GM21717 (cell line): Measurements from ENCODE around the gene FASN.

Source experiments
- ATAC-seq: cut with Tn5 transposase; IDR thresholded peaks from one replicate; pipeline ENCODE4 v1.9.1; 2021; ENCODE audit warnings: mild to moderate bottlenecking, moderate library complexity; ENCODE audit not compliant: unreplicated experiment

The FASN gene

DNA sequence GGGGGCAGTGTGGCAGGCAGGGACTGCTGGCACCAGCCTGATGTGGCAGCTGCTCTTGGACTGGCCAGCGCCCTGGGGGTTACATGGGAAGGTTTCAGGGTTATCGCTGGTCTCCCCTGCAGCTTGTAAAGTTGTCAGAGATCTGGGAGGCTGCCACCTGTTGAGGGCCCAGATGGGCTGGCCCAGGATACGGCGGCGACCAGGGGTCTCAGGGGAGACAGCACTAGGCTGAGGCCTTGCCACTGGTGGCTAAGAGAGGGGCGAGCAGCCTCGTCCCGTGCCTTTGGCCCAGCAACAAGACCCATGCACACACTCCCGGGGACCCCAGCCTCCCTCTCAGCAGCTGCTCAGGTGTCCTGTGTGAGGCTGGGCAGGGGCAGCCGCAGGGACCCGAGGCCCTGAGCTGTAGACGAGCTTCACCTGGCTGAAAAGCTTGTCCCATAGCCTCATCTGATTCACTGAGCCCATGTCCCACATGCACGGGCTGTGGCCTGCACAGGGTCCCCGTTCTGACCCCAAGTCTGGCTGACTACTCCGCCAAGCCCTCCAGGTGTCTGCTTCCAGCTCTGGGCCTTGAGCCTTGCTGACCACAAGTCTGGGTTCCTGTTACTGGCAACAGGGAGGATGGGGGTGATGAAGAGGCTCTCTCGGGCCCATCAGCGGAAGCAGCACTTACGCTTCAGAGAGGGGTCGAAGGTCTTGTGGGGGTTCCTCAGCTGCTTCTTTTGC is 38.6 kb downstream of the FASN start:
- no peak for ATAC-seq

DNA sequence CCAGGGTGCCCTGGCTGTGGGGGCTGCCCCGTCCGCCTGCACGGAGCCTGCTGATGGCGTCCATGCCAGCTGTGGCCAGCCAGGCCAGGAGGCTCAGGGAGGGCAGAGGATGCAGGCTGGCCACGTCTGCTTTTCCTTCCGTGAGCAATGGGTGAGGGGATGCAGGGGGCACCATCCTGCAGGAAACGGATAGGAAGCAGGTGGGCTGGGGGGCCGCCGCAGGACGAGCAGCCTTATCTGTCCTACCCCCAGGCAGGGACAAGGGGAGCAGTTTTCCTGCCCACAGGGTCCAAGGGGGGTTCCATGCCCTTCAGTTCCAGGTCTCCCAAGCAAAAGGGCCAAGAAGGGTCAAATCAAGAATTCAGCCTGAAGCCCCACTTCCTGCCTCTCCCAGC is 39.2 kb downstream of the FASN start:
- ATAC-seq = no peak

GRCh38 chr17:82058230-82058854 is 39.7 kb downstream of the FASN start:
- ATAC-seq = no peak

DNA sequence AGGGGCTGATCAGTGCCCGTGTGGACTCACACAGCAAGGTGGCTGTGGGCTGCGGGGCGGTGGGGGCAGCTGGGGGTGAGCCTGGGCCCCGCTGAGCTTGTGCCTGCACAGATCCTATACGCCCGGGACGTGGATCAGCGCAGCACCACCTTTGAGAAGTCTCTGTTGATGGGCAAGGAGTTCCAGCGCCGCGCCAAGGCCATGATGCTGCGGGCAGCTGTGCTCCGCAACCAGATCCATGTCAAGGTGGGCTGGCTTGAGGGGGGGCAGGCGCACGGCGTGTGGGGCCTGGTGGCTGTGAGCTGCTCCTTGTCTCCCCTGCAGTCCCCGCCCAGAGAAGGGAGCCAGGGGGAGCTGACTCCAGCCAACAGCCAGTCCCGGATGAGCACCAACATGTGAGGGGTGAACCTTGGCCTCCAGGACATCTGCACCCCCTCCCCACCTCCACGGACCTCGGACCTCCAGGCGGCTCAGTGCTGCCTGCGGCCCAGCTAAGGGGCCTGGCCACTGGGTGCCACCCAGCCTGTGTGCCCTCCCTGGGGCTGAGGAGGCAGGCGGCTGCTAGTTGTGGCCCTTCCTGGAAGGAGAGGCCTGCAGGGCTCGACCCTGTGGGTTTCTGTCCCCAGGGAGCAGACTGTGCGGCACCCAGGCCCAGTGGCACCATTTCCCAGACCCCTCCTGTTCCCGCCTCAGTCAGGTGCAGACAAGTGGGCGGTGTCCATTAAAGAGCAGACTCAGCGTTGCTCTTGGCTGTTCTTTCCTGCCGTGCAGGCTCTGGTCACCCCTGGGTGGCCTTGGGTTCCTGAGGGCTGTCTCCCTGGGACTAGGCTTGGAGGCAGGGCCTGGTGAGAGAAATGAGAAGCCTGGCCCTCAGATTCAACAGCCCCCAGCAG is 41.1 kb downstream of the FASN start:
- ATAC-seq = no peak

DNA sequence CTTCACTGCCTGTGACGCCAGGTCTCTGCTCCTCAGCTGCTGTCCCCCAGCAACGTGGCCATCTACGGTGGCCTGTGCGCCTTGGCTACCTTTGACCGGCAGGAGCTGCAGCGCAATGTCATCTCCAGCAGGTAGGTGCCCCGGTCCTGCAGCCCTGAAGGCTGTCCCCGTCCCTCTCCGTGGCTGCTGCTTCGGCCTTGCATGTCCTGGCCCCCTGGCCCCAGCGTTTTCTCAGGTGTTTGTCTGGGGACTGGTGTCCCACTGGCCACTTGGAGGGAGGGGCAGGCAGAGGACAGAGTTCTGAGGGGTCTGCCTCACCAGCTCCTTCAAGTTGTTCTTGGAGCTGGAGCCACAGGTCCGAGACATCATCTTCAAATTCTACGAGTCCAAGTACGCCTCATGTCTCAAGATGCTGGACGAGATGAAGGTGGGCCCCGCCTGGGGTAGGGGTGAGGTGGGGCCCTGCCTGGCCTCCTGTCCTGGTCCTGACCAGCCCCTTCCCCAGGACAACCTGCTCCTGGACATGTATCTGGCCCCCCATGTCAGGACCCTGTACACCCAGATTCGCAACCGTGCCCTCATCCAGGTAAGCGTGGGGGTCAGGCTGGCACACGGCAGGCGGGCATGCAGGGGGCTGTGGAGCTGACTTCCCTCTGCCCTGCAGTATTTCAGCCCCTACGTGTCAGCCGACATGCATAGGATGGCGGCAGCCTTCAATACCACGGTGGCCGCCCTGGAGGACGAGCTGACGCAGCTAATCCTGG is 41.9 kb downstream of the FASN start:
- ATAC-seq = no peak

DNA sequence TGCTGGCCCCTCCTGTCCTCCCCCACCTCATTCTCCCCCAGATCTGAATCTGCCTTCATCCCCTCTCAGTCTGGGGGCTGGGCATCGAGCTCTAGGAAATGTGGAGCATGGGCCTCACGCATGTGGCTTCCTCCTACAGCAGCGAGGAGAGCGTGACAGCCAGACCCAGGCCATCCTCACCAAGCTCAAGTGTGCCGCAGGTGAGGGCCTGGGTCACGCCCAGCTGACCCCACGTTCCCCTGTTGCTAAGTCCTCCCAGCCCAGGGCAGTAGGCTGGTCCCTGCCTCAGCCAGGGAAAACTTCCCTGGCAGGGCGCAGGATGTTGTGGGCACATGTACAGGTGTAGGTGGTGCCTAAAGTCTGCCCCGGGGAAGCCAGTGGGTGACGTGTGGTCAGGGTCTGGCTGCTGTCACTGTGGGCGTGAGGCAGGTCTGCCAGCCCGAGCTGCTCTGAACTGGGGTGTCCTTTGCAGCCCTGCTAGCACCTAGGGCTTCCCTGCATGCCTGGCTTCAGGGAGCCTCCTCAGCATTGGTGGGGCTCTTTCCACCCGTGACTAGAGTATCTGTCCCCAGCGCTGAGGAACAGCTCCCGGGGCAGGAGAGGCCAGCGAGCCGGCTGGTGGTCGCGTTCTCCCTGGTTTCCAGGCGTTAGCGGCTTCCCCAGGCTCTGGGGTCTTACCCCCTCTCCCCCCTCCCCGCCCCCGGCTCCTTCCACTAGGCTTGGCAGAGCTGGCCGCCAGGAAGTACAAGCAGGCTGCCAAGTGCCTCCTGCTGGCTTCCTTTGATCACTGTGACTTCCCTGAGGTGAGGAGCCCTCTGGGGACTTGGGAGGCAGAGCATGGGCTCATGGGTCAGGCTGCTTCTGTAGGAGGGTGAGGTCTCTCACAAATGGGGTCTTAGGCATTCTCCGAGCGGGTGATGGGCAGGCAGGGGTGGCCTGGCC is 42.7 kb downstream of the FASN start:
- no peak for ATAC-seq

DNA sequence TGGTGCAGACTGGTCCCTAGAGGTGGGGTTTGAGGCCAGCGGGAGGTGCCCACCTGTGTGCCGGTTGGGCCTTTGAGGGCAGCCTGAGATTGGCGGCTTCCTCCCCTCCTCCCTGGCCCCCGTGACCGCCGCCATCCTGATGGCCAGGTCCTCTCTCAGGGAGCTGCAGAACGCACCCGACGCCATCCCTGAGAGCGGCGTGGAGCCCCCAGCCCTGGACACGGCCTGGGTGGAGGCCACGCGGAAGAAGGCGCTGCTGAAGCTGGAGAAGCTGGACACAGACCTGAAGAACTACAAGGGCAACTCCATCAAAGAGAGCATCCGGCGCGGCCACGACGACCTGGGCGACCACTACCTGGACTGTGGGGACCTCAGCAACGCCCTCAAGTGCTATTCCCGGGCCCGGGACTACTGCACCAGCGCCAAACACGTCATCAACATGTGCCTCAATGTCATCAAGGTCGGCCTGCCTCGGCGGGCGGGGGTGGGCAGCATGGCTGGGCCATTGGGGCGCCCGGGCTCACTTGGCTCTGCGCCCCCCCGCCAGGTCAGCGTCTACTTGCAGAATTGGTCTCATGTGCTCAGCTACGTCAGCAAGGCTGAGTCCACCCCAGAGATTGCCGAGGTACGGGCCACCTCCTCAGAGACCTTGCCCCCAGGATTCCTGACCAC is 43.5 kb downstream of the FASN start:
- ATAC-seq = no peak

DNA sequence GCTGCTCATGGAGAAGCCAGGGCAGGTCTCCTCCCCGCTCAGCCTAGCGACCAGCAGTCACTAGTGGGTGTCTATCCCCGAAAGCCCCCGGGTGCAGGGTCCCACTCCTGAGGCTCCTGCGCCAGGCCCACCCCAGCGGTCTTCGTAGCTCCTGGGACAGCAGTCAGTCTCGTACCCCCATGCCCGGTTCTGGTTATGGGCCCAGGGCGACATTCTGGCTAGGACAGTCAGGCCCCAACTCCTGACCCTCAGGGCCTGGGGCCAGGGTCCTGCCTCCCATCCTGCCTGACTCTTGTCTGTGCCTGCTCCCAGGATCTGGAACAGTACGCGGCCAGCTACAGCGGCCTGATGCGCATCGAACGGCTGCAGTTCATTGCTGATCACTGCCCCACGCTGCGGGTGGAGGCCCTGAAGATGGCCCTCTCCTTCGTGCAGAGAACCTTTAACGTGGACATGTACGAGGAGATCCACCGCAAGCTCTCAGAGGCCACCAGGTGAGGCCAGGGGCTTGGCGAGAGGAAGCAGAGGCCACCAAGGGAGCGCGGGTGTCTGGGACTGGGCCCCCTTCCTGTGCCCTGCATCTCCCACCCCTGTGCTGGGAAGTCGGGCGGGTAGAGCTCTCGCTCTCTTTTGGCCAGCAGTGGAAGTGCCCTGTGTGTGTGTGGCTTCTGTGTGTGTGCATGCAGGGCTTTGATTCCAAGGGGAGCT is 44.3 kb downstream of the FASN start:
- no peak for ATAC-seq

DNA sequence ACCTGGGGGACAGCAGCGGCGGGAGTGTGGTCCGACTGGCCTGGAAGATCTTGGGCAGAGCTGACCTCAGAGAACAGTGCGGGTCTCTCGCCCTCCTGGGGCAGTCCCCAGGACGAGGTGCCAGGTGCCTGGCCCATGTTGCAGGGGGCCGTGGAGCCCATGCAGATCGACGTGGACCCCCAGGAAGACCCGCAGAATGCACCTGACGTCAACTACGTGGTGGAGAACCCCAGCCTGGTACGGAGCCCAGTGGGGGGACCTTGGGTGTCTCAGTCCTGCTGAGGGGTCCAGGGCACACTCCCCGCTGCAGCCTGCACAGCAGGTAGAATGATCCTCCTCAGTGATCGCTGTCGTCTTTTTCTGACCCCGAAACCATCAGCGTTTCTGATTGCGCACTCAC is 44.9 kb downstream of the FASN start:
- ATAC-seq = no peak

GRCh38 chr17:82052638-82053059 is 45.4 kb downstream of the FASN start:
- ATAC-seq = no peak

GRCh38 chr17:82051776-82052637 is 46.0 kb downstream of the FASN start, which contains the start of the genes GPS1 and RFNG:
Gene GPS1 (plus strand): TSS chr17:82051898. CDS start chr17:82051932, 34 bp downstream.
Gene RFNG (minus strand): TSS chr17:82051811. CDS start chr17:82051766, 45 bp downstream.
- ATAC-seq = no peak

DNA sequence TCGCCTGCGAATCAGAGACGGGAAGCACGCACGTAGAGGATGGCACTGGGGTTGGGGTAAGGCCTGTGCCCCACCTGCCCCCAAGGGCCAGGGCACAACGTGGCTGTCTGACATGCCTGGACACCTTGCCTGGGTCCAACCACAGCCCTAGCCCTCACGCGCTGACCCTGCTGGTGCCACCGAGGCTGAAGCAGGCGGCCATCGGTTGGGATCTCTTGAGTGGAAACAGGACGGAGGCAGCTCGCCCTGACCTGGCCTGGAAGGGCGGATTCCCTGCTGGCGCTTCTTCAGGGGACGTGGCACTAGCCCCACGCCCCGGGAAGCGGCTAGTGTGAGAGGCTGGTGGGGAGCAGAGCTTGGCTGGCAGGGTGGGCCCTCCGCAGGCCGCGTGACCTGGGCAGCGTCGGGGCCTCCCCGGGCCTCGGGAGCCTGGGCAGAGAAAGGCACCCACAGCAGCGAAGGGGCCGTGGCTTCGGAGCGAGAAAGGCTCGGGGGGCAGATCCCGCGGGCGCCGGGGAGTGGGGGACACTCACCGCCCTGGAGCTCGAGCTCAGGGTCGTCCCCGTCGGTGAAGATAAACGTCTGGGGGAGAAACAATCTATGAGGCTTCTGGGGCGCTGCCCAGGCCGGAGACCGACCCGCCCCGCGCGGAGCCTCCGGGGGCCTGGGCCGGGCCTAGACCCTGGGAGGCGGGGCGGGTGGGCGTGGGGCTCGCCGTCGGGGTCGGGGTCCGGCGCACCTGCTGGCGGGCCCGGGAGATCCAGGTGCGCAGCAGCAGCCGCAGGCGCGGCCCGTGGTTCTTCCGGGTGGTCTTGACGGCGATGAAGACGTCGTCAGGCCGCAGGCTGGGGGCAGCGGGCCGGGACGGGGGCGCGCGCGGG is 47.0 kb downstream of the FASN start:
- no peak for ATAC-seq

DNA sequence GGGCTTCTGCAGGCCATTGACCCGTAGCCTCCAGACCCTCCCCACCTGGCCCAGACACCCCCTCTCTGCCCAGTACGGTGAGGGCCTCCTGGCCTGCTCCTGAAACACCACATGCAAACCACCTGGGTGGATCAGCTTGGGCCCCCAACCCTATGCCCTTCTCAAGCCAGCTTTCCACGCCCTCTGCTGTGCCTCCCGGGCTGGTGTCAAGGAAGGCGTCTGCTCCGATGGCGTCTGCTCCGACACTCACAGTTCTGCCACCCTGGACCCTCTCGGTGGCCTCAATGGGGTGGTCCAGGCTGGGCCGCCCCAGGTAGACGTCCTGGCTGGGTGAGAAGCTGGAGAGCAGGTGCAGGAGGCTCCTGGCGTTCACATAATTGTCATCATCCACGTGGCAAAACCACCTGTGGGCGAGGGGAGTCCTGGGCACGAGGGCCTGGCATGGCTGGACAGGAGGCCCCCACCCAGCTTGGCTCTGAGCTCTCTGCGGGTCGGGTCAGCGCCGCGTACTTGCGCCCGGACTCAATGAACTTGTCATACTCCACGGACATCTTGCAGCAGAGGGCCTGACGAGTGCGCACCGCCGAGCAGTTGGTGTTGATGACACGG is 47.8 kb downstream of the FASN start:
- no peak for ATAC-seq

DNA sequence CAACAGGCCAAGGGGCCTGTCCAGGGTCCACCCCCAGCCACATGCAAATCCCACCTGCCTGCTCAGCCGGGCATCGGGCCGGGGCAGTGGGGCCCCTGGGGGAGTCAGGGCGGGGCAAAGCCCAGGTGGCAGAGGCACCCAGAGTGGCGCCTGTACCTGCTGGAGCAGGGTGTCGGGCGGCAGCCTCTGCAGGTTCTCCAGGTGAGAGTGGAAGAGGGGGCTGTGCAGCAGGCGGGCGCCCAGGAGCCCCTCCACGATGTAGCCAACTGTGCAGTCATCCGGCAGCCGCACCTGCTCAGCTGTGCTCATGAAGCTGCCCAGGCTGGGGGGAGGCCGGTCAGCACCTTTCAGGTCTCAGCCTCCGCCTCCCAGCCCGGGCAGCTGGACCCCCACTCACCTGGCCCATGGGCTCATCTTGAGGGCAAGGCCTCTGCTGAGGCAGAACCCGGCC is 48.5 kb downstream of the FASN start:
- no peak for ATAC-seq

GRCh38 chr17:82049106-82049505 is 48.9 kb downstream of the FASN start:
- no peak for ATAC-seq

GRCh38 chr17:82048571-82048971 is 49.5 kb downstream of the FASN start:
- ATAC-seq = no peak
